Fibroblast of skin of right quadriceps (primary cell): Measurements from ENCODE around the gene CHCHD4.
"Not testable (repeated sequence)": the region's sequence is repeated elsewhere in the genome, so short reads cannot be mapped to it uniquely, and the experiment has no call there.

Experiments
- DNase-seq: peaks from one replicate; pipeline ENCODE4 v3.0.0-alpha.2; 2013

The CHCHD4 gene

DNA sequence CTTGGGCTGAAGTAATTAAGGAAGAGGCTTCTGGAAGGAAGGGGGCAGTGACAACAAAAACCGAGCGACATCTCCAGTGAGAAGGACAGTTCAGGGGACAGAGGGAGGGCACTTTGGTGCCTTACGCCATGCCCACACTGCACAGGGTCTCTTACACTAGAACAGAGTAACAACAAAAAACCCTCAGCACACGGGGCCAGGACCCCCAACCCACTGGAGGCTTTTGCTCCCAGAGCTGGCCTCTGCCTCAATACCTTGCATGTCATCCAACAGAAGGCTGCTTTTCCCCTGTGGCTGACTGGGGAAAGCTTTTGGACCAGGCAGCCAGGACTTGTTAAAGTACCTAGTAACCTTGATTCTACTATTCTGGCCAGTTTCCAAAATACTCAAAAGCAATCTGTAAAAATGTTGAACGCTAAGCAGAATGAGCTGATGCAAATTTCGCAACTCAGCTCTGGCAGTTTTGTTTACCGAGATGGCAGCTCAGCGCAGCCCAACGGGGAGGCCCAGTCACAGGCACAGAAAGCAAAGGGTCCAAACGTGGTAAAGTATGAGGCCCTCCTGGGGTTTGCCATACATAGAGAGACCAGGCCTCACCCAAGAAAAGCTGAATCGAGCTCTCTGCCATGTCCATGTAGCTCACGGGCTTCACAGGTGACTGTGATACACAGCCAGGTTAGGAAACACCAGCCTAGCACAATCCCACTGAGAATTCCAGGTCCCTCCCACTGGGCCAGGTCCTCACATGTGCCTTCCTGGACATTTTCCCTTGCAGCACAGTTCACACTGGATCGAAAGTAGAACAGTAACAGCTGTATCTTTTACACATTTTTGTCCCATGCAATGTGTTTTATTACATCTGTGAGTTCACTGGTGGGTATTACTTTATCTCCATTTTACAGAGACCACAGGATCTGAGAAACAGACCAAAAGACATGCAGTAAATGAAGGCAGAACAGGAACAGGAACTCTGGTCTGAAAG, 6.0 kb downstream of the CHCHD4 start:
- peak; percentile 40 for DNase-seq

DNA sequence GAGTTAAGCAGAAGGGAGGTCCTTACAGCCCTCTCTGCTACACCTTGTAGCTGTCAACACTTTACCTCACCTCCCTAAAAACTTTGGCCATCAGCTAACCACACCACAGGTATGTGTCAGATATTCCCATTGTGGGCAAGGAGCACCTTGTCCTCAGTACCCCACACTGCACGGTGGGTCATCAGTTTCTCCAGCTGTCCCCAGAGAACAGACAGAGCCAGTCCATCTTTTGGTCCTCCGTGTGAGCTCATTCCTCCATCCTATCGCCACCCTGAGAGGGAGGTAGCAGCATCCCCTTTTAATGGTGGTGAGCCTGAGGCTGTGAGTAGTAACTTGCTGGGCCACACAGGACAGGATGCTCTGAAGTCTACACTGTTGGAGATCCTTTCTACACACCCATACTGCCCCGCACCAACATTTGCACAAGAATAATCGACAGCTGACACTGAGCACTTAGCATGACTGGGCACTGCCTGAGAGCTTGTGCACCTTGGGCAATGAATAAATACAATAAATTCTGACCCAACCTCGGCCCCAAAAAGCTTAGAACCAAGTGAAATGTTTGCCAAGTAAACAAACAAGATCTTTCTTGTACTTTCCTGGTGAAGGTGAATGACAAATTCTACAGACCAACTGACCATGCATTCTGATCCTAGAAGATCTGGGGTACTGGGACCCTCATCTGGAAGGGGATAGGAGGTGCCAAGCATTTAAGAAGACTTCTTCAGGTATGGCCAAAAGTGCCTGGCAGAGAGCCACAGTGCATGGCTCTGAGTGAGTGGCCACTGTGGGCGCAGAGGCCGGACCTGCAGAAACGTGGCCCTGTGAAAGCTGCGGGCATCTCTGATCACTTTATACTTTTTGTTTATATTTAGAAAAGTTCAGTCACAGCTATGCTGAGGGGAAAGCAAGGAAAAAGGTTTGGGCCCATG, 6.9 kb downstream of the CHCHD4 start:
- DNase-seq = no peak

DNA sequence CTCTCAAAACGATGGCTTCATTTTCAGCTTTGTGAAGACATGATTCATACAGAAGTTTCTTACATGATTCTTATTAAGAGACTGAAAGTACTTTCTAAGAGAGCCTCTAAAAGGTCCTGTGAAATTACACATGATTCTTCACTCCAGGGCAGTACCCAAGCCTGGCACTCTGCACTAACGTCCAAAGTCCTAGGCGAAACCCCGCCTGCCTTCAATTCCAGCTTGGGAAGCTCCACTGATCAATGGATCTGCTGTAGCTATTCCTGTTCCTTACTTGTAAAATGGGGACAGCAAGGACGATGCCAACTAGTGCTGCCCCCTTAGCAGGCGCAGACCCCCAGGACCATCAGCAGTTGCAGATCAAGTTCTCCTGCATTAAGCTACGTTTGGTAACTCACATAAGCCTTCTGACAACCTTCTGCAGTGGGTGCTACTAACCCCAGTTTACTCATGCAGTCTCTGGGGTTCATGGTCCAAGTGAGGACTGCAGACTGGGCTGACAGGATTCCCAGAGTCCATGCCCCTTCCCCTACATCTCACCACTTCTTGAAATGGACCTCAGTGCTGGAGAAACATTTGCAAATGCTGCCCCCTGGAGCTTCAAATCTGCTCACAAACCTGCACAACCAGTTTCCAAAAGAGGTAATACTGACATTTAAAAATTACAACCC, 10.6 kb downstream of the CHCHD4 start:
- no peak for DNase-seq

DNA sequence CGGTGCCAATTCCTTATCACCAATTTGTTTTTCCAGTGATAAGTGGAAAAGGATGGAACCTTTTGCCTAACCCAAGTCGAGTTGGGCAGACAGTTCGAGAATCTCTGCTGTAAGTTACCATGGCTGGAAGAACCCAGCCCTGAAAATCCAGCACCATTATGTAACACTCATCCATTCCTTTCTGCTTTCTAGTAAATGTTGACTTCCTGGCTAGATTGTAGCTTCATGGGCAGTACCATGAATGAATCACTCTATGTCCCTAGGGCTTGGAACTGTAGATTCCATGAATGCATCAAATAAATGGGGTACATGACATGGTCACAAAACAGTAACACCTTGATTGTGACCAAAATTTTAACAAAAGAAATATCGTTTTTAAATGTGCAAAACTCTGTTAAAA, 14.0 kb downstream of the CHCHD4 start:
- no peak for DNase-seq

DNA sequence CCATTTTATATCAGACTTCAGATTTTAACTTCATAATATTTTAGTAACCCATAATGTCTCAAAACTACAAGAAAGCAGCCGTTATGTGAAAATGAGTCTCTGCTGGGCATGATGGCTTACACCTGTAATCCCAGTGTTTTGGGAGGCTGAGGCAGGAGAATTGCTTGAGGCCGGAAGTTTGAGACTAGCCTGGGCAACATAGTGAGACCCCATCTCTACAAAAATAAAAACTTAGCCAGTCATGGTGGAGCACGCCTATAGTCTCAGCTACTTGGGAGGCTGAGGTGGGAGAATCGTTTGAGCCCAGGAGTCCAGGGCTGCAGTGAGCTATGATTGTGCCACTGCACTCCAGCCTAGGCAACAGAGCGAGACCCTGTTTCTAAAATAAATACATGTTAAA, 14.8 kb downstream of the CHCHD4 start:
- DNase-seq = not testable (repeated sequence)

DNA sequence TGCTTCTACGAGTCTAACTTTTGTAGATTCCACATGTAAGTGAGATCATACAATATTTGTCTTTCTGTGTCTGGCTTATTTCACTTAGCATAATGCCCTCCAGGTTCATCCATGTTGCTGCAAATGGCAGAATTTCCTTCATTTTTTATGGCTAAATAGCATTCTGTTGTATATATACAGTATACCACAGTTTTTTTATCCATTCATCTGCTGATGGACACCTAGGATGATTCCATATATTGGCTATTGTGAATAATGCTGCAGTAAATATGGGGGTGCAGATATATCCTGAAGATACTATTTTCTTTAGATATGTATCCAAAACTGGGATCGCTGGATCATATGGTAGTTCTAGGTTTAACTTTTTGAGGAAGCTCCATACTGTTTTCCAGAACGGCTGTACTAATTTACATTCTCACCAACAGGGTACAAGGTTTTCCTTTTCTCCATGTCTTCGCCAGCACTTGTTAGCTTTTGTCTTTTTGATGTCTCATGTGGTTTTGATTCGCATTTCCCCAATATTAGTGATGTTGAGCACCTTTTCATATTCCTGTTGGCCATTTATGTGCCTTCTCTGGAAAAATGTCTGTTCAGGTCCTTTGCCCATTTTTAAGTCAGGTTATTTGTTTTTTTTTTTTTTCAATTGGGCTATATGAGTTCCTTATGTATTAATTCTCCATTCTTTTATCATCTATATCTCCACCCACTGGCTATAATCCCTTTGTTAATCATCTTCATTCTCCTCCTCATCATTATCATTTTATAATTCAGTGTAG, 26.9 kb downstream of the CHCHD4 start:
- DNase-seq = no peak

DNA sequence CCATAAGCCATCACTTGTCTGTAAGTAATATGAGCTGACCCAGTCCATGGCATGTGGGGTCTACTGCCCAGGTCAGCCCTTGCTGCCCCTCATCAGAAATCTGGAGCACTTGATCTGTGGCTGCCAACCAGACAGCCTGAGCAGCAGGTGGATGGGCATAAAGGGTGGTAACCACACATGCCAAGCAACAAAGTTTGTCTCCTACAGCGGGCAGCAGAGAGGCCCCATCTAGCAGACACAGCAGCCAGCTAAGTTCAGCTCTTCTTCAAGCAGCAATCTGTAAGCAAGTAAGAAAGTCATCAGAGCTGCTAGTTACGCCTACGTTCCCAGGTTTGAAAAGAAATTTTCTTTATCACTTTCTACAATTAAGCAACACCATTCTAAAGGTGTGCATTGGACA, 27.9 kb downstream of the CHCHD4 start:
- no peak for DNase-seq

DNA sequence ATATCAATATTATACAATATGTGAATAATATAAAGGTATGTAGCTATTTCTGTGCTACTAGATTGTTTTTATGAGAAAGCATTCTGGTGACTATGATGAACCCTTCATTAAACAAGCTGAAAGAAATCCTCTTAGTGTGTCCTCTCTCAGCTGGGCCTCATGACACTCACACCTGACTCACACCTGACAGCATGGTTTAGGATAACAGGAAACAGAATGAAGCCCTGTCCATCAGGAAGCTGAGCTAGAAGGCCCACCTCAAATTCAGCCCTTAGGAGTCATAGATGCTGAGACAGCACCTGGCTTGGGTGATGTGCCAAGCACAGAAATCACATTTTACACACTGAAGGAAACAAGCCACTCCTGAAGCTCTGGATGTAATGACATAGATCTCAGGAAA, 30.8 kb downstream of the CHCHD4 start:
- no peak for DNase-seq

DNA sequence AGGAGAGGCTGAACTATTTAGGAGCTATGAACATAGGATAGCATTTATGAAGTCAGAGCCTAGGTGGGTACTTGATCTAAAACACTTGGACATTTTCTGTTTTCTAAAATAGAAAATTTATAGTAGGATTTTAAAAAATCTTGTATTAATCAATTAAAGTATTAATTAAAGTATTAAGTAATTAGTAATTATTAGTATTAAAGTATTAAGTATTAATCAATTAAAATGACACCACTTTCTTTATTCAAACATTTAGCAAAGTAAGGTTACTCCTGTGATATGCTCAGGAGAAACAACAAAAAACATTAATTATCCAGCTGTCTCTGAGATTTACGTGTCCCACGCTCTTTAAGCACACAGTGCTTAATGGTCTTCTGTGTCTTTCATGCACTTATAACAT, 32.2 kb downstream of the CHCHD4 start:
- no peak for DNase-seq

DNA sequence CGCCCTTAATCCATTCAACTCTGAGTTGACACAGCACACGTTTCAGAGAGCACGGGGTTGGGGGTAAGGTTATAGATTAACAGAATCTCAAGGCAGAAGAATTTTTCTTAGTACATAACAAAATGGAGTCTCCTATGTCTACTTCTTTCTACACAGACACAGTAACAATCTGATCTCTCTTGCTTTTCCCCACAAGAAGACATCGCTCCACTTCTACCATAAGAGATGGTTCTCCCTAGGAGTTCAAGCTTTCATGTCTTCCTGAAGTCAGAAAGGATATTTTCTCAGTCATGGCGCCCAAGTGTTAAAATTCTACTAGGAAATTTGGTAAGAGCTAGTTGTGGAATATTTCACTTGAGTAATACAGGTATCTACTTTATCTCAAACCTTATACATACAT, 32.7 kb downstream of the CHCHD4 start:
- not testable (repeated sequence) for DNase-seq

DNA sequence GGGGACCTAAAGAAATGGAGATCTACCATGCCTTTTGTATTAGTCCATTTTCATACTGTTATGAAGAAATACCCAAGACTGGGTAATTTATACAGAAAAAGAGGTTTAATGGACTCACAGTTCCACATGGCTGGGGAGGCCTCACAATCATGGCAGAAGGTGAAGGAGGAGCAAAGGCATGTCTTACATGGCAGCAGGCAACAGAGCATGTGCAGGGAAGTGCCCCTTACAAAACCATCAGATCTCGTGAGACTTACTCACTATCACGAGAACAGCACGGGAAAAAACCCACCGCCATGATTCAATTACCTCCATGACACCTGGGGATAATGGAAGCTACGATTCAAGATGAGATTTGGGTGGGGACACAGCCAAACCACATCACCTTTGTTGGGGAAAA, 37.2 kb downstream of the CHCHD4 start:
- DNase-seq = not testable (repeated sequence)

DNA sequence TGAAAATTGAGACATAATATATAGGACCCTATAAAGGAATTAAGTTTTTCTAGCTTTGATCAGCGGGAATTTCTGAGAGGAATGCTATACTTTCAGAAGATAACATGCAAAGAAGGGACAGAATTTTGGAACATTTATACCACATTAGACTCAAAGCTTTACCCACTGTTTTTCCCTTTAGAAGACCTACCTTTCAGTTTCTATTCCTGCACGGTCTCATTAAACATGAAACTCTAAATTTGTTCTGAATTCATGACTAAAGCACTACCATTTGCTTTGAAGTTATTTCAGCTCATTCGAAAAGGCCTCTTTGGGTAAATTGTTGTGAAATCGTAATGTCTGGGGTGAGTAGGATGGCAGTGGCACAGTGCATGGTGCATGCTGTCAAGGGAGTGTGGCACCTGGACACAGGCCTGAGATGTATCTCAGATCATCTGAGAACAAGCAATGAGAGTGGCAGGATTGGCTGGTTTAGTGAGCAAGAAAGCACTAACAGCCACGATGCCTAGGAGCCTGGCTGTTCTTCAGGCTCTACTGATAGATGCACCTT, 42.5 kb downstream of the CHCHD4 start:
- DNase-seq = no peak

DNA sequence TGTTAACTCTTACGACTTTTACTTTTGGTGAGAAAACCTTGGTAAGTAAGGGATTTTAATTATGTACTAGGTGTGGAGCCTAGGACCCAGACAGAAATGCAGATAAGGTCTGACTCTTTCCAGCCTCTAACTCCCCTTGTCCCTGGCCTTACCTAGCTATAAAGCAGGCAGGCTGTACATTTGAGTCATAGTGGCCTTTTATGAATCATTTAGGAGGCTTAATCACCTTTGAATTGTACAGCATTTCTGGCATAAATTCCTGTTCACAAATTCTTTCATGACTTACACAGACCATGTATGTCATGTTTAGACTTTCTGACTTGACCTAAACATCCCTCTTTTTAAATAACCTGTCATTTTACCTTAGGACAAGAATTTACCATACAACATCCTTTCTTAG, 47.4 kb downstream of the CHCHD4 start:
- no peak for DNase-seq

DNA sequence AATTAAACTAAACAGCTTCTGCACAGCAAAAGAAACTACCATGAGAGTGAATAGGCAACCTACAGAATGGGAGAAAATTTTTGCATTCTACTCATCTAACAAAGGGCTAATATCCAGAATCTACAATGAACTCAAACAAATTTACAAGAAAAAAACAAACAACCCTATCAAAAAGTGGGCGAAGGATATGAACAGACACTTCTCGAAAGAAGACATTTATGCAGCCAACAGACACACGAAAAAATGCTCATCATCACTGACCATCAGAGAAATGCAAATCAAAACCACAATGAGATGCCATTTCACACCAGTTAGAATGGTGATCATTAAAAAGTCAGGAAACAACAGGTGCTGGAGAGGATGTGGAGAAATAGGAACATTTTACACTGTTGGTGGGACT, 49.4 kb downstream of the CHCHD4 start:
- DNase-seq = not testable (repeated sequence)

DNA sequence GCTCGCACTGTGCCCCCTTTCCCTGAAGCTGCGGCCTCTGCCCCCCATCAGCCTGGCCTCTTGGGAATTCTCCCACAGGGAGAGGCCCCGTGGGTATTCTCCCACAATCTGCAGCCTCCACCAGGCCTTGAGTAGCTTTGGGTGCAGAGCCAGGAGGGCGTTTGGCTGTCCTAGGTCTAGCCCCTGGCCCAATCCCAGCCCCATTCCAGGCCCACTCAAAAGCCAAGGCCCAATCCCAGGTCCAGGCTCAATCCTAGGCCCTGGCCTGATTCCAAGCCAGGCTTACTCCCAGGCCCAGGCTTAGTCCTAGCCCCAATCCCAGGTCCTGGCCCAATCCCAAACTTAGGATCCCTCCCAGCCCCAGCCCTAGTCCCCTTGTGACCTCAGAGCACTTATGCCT, 59.8 kb downstream of the CHCHD4 start:
- DNase-seq = no peak

DNA sequence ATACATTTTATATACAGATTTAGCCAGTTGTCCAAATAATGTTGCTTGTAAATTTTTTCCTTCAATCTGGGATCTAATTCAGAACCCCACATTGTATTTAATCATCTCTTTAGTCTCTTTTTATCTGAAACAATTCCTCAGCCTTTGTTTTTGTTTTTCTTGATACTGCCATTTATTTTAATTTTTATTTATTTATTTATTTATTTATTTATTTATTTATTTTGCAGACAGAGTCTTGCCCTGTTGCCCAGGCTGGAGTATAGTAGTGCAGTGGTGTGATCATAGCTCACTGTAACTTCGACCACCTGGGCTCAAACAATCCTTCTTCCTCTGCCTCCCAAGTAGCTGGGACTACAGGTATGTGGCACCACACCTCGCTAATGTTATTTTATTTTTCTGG, 61.5 kb downstream of the CHCHD4 start:
- no peak for DNase-seq
